T-helper 1 cell (primary cell): ENCODE measurements around the gene PJA2.
"Not testable (repeated sequence)": the region's sequence is repeated elsewhere in the genome, so short reads cannot be mapped to it uniquely, and the experiment has no call there.

Experiments
- DNase-seq, 5 donors: peaks; one replicate each; pipeline ENCODE4 v3.0.0-alpha.2; 2012 to 2020

PJA2 gene

GRCh38 chr5:109307456-109307855 is 102.3 kb downstream of the PJA2 start:
- no peak for DNase-seq

GRCh38 chr5:109305352-109305751 is 104.4 kb downstream of the PJA2 start:
- no peak for DNase-seq

GRCh38 chr5:109304309-109304708 is 105.5 kb downstream of the PJA2 start:
- no peak for DNase-seq

- DNase-seq = no peak
Observed at GRCh38 chr5:109300367-109300766, 109.4 kb downstream of the PJA2 start.

GRCh38 chr5:109299557-109299956 is 110.2 kb downstream of the PJA2 start:
- DNase-seq = no peak

- no peak for DNase-seq
Observed at GRCh38 chr5:109298794-109299193, 111.0 kb downstream of the PJA2 start.

- DNase-seq = no peak
Observed at GRCh38 chr5:109297900-109298299, 111.9 kb downstream of the PJA2 start.

- no peak for DNase-seq
Observed at GRCh38 chr5:109291090-109291489, 118.7 kb downstream of the PJA2 start.

- no peak for DNase-seq
Observed at GRCh38 chr5:109290231-109290630, 119.5 kb downstream of the PJA2 start.

- not testable (repeated sequence) for DNase-seq
Observed at GRCh38 chr5:109286628-109287027, 123.1 kb downstream of the PJA2 start.
